ENCODE measurements around the gene FAM222A.

- no peak for TF ChIP-seq CTCF (IDR thresholded peaks at IDR 0.05 in 4 of 5, conservative IDR thresholded peaks at IDR 0.05 in 1 of 5)
- TF ChIP-seq POLR2A (IDR thresholded peaks at IDR 0.05): no peak
These were observed 12.9 kb downstream of the FAM222A start for GRCh38 chr12:109726511-109727038.

Measured in gastrocnemius medialis (tissue), 4 donors.